K562 (cell line): Measurements from ENCODE around the gene PRF1. TPM values are rescaled to one million over a fixed set of nuclear protein-coding genes. Genes with fewer than 3 reads are reported as not detected.
A peak's percentile ranks its signal among the peaks of the same experiment; 100 is the strongest.

Experiments used
- ARID1B ChIP-seq: fragments of 450-650 bp; IDR thresholded peaks from 2 replicates; pipeline ENCODE4 v1.6.1; 2016; ENCODE audit warnings: antibody characterized with exemption, mild to moderate bottlenecking, inconsistent platforms
- ATF7 ChIP-seq: fragments of 450-650 bp; IDR thresholded peaks from 2 replicates; pipeline ENCODE4 v1.7.1; 2014; ENCODE audit warnings: mild to moderate bottlenecking, moderate library complexity
- CC2D1A ChIP-seq: fragments of 450-650 bp; IDR thresholded peaks from 2 replicates; pipeline ENCODE4 v1.6.1; 2017; ENCODE audit warnings: mild to moderate bottlenecking
- CTBP1 ChIP-seq: fragments of 450-650 bp; IDR thresholded peaks from 2 replicates; pipeline ENCODE4 v1.6.1; 2016; ENCODE audit warnings: borderline replicate concordance
- DPF2 ChIP-seq: fragments of 450-650 bp; IDR thresholded peaks from 2 replicates; pipeline ENCODE4 v1.6.1; 2016
- ERF ChIP-seq: fragments of 450-650 bp; formaldehyde crosslinking; IDR thresholded peaks from 2 replicates; pipeline ENCODE4 v1.4.0; 2020; ENCODE audit warnings: mild to moderate bottlenecking, mixed read lengths
- ETV6 ChIP-seq, 3 experiments: fragments of 150-350 bp in 1 of 3; sonication (generic) in 1 of 3; formaldehyde crosslinking in 1 of 3; IDR thresholded peaks; 2 replicates each; pipeline versions ENCODE4 v1.6.1 to v1.8.0; 2014 to 2022; ENCODE audit warnings: borderline replicate concordance in 2 of 3, low read depth in 2 of 3, antibody characterized with exemption in 1 of 3, low read length in 1 of 3, mild to moderate bottlenecking in 1 of 3, missing genetic modification reagents in 1 of 3
- FOSL1 ChIP-seq: fragments of 200-800 bp; sonication (Bioruptor generic); conservative IDR thresholded peaks from 2 replicates; pipeline ENCODE4 v1.6.1; 2016; ENCODE audit warnings: missing genetic modification characterization, missing compliant biosample characterization
- FOXM1 ChIP-seq, 2 experiments: fragments of 450-650 bp in 1 of 2; sonication (generic) in 1 of 2; formaldehyde crosslinking in 1 of 2; IDR thresholded peaks; 2 replicates each; pipeline versions ENCODE4 v1.6.1 to v1.9.0; 2017 to 2022; ENCODE audit warnings: low read depth in 2 of 2, mild to moderate bottlenecking in 2 of 2, missing genetic modification reagents in 1 of 2, moderate library complexity in 1 of 2
- HDAC1 ChIP-seq, 2 experiments: fragments of 450-650 bp; IDR thresholded peaks; 2 replicates each; pipeline ENCODE4 v1.6.1; 2016 to 2017; ENCODE audit warnings: inconsistent platforms in 1 of 2, mild to moderate bottlenecking in 1 of 2, moderate library complexity in 1 of 2
- L3MBTL2 ChIP-seq: fragments of 450-650 bp; IDR thresholded peaks from 2 replicates; pipeline ENCODE4 v1.6.1; 2016; ENCODE audit warnings: mild to moderate bottlenecking, moderate library complexity
- MEIS2 ChIP-seq: fragments of 450-650 bp; IDR thresholded peaks from 2 replicates; pipeline ENCODE4 v1.6.1; 2014; ENCODE audit warnings: mild to moderate bottlenecking; ENCODE audit not compliant: partially characterized antibody
- MLX ChIP-seq, 2 experiments: fragments of 450-650 bp in 1 of 2; sonication (generic) in 1 of 2; formaldehyde crosslinking; conservative IDR thresholded peaks; 2 replicates each; pipeline versions ENCODE4 v1.4.0 to v1.8.1; 2020 to 2022; ENCODE audit warnings: mild to moderate bottlenecking in 1 of 2, missing genetic modification reagents in 1 of 2
- NFE2 ChIP-seq: IDR thresholded peaks from 2 replicates; pipeline ENCODE4 v1.6.1; 2014; ENCODE audit warnings: antibody characterized with exemption, low read depth
- NR4A1 ChIP-seq, 2 experiments: fragments of 250-450 bp in 1 of 2; fragments of 450-650 bp in 1 of 2; sonication (Bioruptor Pico) in 1 of 2; IDR thresholded peaks; 2 replicates each; pipeline versions ENCODE4 v1.4.0 to v1.6.1; 2016 to 2020; ENCODE audit warnings: mild to moderate bottlenecking in 2 of 2, missing compliant biosample characterization in 1 of 2, missing genetic modification characterization in 1 of 2, moderate library complexity in 1 of 2
- SMARCA4 ChIP-seq: fragments of 450-650 bp; IDR thresholded peaks from 2 replicates; pipeline ENCODE4 v1.6.1; 2016
- SMARCE1 ChIP-seq: fragments of 450-650 bp; IDR thresholded peaks from 2 replicates; pipeline ENCODE4 v1.7.1; 2016; ENCODE audit warnings: mild to moderate bottlenecking
- TRIM24 ChIP-seq, 2 experiments: fragments of 450-650 bp; IDR thresholded peaks; 2 replicates each; pipeline ENCODE4 v1.6.1; 2016
- ZBTB9 ChIP-seq: fragments of 450-650 bp; formaldehyde crosslinking; IDR thresholded peaks from 2 replicates; pipeline ENCODE4 v1.4.0; 2020; ENCODE audit warnings: mild to moderate bottlenecking, moderate library complexity
- ZNF24 ChIP-seq: fragments of 450-650 bp; IDR thresholded peaks from 2 replicates; pipeline ENCODE4 v1.6.1; 2016
- ZNF589 ChIP-seq: fragments of 200-800 bp; sonication (Bioruptor generic); IDR thresholded peaks from 2 replicates; pipeline ENCODE4 v1.6.1; 2016; ENCODE audit warnings: low read depth, missing genetic modification characterization, missing compliant biosample characterization
- polyA plus RNA-seq, 8 experiments: library from polyadenylated mRNA; depleted of rRNA in 4 of 8; stranded (reverse) in 5 of 8; unstranded in 3 of 8; fragments of >200 nt; fragmentation: Nextera tagmentation in 2 of 8; fragmentation: Illumina TruSeq in 1 of 8; extraction: Ambion mirVana in 2 of 8; extraction: Trizol in 1 of 8; gene quantifications; 2 replicates each; pipeline versions ENCODE4 v1.2.1 to v1.2.3, GENCODE V29; 2011 to 2014; ENCODE audit warnings: inconsistent platforms in 1 of 8, missing spikeins in 1 of 8
- total RNA-seq, 7 experiments: library from RNA; depleted of rRNA in 6 of 7; stranded (reverse); fragments of >200 nt in 6 of 7; fragmentation: Illumina TruSeq in 2 of 7; extraction: Trizol in 2 of 7; gene quantifications; 2 replicates each; pipeline versions ENCODE4 v1.2.1 to v1.2.3, GENCODE V29; 2011 to 2021; ENCODE audit warnings: low replicate concordance in 1 of 7
- TF ChIP-seq, protein P1 (sequence below), 2 experiments: fragments of 450-650 bp in 1 of 2; sonication (generic) in 1 of 2; formaldehyde crosslinking in 1 of 2; IDR thresholded peaks in 1 of 2; conservative IDR thresholded peaks in 1 of 2; 2 replicates each; pipeline versions ENCODE4 v1.6.1 to v1.8.1; 2016 to 2023; ENCODE audit warnings: mild to moderate bottlenecking in 2 of 2, moderate library complexity in 2 of 2, inconsistent platforms in 1 of 2, missing genetic modification reagents in 1 of 2
- TF ChIP-seq, protein P2 (sequence below): fragments of 450-650 bp; formaldehyde crosslinking; IDR thresholded peaks from 2 replicates; pipeline ENCODE4 v1.4.0; 2022; ENCODE audit warnings: mild to moderate bottlenecking, moderate library complexity

Gene PRF1
- total and polyA plus RNA-seq, 9 of the 15 experiments (the other 6 are each of a cell fraction or from before 2014, with no cell fraction given) = 3.8 to 8.6 (median 6.3) TPM

- peak; percentile 43; the same call in 1 of the 2 replicates for TF ChIP-seq CTBP1
- TF ChIP-seq ARID1B = peak; percentile 80
- TF ChIP-seq SMARCE1 = peak; percentile 91
- 0 out of 2 replicates have a peak, but pooled peaks have one; percentile 28 for TF ChIP-seq ZBTB9 (CRISPR knock-in tag)
- TF ChIP-seq L3MBTL2 = peak; percentile 37
- peak in 1 of 2 experiments; percentile 33; a peak in 1 of 4 replicates for TF ChIP-seq HDAC1 (IDR thresholded peaks at IDR 0.05)
- TF ChIP-seq TRIM24 (IDR thresholded peaks at IDR 0.05) = peak in 1 of 2 experiments; percentile 26; a peak in 1 of 4 replicates
- peak; percentile 90 for TF ChIP-seq FOSL1 (tag)
- TF ChIP-seq ETV6 (IDR thresholded peaks at IDR 0.05; ENCODE audit: borderline replicate concordance in 1 of 2, low read depth in 2 of 2, low read length in 1 of 2) = 0 out of 4 replicates have a peak, but pooled peaks of 1 of the 2 experiments have one; percentile 72
- TF ChIP-seq ETV6 (CRISPR knock-in tag; IDR thresholded peaks at IDR 0.05; ENCODE audit: borderline replicate concordance) = no peak
- no peak for TF ChIP-seq NR4A1 (CRISPR knock-in tag; IDR thresholded peaks at IDR 0.05)
- 0 out of 2 replicates have a peak, but pooled peaks have one; percentile 46 for TF ChIP-seq NR4A1 (tag; IDR thresholded peaks at IDR 0.05)
- TF ChIP-seq DPF2 = peak; percentile 87
- TF ChIP-seq, protein P1, sequence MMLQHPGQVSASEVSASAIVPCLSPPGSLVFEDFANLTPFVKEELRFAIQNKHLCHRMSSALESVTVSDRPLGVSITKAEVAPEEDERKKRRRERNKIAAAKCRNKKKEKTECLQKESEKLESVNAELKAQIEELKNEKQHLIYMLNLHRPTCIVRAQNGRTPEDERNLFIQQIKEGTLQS (IDR thresholded peaks at IDR 0.05) = peak; percentile 52; the same call in 1 of the 2 replicates
- TF ChIP-seq, protein P1 (CRISPR knock-in tag; conservative IDR thresholded peaks at IDR 0.05) = no peak
- peak; percentile 81; the same call in 1 of the 2 replicates for TF ChIP-seq ZNF589 (CRISPR knock-in tag)
- TF ChIP-seq MLX (CRISPR knock-in tag; conservative IDR thresholded peaks at IDR 0.05) = no peak
- TF ChIP-seq, protein P2, sequence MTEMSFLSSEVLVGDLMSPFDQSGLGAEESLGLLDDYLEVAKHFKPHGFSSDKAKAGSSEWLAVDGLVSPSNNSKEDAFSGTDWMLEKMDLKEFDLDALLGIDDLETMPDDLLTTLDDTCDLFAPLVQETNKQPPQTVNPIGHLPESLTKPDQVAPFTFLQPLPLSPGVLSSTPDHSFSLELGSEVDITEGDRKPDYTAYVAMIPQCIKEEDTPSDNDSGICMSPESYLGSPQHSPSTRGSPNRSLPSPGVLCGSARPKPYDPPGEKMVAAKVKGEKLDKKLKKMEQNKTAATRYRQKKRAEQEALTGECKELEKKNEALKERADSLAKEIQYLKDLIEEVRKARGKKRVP (CRISPR knock-in tag) = peak; percentile 8; the same call in 1 of the 2 replicates
- no peak for TF ChIP-seq ERF (CRISPR knock-in tag)
- TF ChIP-seq ATF7 = peak; percentile 63
- TF ChIP-seq ZNF24 = no peak
- TF ChIP-seq CC2D1A = no peak
- peak; percentile 88 for TF ChIP-seq SMARCA4
- TF ChIP-seq NFE2 = 0 out of 2 replicates have a peak, but pooled peaks have one; percentile 25
- 0 out of 2 replicates have a peak, but pooled peaks have one; percentile 17 for TF ChIP-seq FOXM1 (IDR thresholded peaks at IDR 0.05; ENCODE audit: low read depth)
- TF ChIP-seq FOXM1 (CRISPR knock-in tag; IDR thresholded peaks at IDR 0.05; ENCODE audit: low read depth) = no peak
- peak; percentile 48 for TF ChIP-seq MEIS2
Observed at GRCh38 chr10:70578371-70578947, 24.1 kb downstream of the PRF1 start (continued).
